M059J (cell line): ENCODE measurements around the gene CXXC5. TPM values are rescaled to one million over a fixed set of nuclear protein-coding genes. Genes with fewer than 3 reads are reported as not detected.

Experiments used
- DNase-seq: peaks from one replicate; pipeline ENCODE4 v3.0.0-alpha.2; 2012; ENCODE audit warnings: low read depth
- total RNA-seq: library from RNA; depleted of rRNA; stranded (reverse); fragments of >200 nt; shearing (Covaris generic); gene quantifications from 2 replicates; pipeline ENCODE4 v1.2.3, GENCODE V29; 2014

Gene CXXC5
- total RNA-seq, 1 experiment from 2014 or later = 122 TPM

GRCh38 chr5:139680368-139681111 is 32.4 kb downstream of the CXXC5 start:
- no peak for DNase-seq

- DNase-seq = no peak
Measured at GRCh38 chr5:139681112-139681458, 32.9 kb downstream of the CXXC5 start.

- DNase-seq = no peak
Measured at GRCh38 chr5:139681466-139681865, 33.3 kb downstream of the CXXC5 start.

GRCh38 chr5:139682016-139682975 is 34.1 kb downstream of the CXXC5 start:
- no peak for DNase-seq

DNA sequence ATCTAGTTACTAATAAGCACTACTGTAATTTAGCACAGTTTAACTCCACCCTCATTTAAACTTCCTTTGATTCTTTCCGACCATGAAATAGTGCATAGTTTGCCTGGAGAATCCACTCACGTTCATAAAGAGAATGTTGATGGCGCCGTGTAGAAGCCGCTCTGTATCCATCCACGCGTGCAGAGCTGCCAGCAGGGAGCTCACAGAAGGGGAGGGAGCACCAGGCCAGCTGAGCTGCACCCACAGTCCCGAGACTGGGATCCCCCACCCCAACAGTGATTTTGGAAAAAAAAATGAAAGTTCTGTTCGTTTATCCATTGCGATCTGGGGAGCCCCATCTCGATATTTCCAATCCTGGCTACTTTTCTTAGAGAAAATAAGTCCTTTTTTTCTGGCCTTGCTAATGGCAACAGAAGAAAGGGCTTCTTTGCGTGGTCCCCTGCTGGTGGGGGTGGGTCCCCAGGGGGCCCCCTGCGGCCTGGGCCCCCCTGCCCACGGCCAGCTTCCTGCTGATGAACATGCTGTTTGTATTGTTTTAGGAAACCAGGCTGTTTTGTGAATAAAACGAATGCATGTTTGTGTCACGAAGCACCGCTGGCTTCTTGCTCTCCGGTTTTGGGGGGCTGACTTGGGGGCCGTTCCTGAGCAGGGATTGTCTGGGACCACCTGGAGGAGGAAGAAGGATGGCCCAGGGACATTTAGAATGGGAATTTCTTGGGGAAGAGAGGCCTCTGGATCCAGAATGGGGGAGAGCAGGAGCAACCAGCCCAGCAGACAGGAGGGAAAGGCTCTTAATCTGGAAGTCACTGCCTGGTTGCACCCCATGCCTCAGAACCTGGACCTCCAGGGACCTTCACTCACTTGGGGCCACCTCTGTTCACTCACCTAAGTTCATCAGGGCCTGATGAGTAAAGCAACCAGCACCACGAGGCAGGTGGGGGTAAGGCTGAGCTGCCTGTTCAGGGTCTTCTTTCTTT is 35.4 kb downstream of the CXXC5 start:
- DNase-seq = no peak

DNA sequence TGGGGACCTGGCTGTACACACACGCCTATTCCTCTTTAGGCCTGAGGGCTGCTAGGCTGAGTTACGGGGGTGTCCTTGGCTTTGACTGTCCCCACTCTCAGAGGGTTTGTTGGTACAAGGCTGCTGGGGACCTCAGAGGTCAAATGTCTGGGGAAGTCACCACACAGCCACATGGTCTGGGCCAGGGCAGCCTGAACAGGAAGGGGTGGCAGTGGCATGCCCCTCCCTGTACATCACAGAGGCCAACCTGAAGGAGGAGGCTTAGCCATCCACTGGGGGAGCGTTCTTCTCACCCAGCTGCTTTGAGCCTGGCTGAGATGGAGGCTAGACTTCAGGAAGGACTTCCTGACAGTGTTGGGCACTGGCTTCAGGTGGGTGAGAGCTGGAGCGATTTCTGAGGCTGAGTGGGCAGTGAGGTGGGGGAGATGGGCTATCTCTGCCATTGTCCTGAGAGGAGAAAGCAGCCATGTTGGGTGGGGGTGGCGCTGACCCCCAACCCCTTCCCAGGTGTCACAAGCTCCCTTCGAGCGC is 36.3 kb downstream of the CXXC5 start:
- DNase-seq = no peak

DNA sequence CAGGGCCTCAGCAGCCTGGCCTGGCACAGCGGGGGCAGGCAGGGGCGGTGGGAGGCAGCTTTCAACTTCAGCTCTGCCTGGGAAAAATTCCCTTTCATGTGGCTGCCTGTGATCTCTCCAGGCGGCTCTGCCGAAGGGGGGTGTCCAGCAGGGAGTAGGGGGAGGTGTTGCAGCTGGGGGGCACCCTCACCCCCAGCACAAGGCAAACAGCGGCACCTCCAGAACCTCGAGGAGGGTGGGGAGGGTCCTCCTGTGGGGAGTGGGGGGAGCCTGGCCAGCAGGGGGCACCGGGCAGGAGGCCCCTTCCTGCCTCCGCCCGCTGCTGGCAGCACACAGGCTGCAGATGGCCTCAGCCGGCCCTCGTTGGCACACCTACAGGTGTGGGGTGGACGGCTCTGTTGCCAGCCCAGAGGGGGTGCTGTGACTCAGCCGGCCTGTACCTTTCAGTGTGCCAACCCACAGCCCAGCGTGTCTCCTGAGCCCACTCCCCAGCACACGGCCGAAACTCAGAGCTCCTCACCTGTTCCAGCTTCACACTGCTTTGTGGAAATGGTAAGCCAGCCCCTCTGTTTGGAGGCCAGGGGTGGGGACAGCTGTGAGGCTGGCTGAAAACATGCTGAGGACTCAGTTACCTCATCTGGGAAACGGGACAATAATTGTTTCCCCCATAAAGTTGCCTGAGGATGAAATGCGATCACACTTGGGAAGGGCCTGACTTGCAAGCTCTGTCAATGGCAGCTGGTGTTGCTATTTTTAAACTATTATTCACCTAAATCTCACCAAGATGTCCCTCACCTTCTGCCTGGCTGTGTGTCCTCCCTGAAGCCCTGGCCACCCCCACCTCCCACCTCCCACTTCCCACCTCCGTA is 37.0 kb downstream of the CXXC5 start:
- no peak for DNase-seq

DNA sequence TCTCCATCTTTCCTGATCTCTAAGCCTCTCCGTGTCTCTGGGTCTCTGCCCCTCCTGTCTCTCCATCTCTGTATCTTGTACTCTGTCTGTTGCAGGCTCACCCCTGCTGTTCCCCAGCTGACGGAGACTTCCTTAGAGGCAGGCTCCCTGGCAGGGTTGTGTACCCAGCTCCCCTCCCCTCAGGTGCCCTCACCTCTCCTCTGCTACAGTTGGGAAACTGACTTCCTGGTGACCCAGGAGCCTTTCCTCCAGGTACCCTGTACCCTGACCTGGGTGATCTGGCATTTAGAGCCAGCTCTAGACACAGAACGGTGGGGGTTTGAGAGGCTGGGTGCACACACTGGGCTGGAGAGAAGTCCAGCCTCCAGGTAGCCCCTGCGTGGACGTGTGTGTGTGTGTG is 37.7 kb downstream of the CXXC5 start:
- no peak for DNase-seq

DNA sequence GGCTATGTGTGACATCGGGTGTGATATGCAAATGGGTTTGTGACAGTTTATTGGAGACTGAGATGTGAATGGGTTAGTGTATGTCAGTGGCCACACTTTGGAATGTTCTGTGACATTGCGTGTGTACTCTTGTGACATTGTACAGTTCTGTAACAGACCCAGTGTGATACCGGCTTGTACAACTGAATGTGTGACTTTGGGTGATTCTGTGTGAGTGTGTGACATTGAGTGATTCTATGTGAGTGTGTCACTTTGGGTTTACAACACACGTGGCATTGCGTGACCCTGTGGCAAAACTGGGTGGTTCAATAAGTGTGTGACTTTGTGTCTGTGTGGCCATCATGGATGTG is 38.2 kb downstream of the CXXC5 start:
- no peak for DNase-seq

DNA sequence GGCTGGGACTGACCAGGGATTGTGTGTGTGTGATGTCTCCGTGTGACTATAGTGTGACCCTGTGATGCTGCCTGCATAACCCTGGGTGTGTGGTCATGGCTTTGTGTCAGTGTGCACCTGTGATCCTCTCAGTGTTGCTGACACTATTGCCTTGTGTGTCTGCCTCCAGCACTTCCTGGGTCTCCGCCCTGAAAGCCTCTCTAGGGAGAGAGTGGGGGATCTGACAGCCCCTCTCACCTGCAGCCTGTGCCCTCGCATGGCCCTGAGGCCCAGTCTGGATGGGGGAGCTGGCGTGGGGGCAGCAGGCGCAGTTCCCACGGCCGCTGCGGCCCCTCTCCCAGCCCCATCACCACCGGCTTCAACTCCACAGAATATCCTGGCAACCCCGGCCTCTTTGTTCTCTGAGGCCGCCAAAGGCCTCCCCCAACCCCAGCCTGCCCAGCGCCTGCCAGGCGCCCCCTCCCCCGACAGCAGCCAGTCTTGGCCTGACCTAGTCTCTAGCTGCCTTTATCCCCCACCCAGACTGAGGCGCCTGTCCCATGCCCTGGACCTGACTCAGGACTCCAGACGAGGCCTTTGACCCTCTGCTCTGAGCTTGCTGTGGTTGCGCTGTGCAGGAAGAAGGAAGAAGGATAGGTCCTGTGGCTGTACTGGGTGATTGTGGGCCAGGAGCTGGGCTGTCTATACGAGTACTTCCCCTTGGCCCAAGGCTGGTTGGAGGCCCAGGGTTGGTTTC is 38.7 kb downstream of the CXXC5 start:
- DNase-seq = no peak

GRCh38 chr5:139687656-139688055 is 39.5 kb downstream of the CXXC5 start:
- DNase-seq = no peak

DNA sequence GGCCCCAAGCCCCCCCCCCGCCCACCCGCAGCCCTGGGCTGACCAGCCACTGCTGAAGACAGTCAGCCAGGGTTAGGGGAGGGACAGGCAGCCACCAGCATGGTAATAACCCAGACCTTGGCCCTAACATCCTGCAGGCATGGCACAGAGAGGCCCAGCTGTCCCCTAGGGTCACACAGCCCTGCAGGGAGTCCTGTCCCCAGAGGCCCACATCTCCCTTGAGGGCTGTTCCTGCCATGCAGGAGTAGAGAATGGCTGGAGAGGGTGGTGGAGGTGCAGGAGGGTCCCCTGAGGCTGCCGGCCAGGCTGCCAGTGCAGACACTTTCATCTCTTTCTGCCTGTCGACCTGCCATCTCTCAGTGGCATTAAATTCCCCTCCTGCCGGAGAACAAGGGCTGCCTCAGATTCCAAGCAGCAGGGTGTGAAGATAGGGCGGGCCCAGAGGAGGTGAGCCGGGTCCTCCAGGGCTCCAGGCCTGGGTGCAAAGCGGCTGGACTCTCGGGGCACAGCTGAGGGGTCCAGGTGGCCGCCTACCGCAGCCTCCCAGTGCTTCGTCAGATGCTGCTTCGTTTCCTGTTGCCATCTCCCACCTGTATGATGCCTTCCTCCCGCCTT is 40.0 kb downstream of the CXXC5 start:
- DNase-seq = no peak

GRCh38 chr5:139688751-139689372 is 40.7 kb downstream of the CXXC5 start:
- DNase-seq = no peak

GRCh38 chr5:139689631-139690063 is 41.5 kb downstream of the CXXC5 start:
- DNase-seq = no peak

- DNase-seq = peak; percentile 75
Measured at GRCh38 chr5:139690064-139690802, 42.1 kb downstream of the CXXC5 start.

GRCh38 chr5:139690803-139691629 is 42.9 kb downstream of the CXXC5 start:
- no peak for DNase-seq

- no peak for DNase-seq
Measured at GRCh38 chr5:139692148-139692547, 44.0 kb downstream of the CXXC5 start.
